Fibroblast of pulmonary artery (primary cell): Measurements from ENCODE around the gene CEACAM16.
A peak's percentile ranks its signal among the peaks of the same experiment; 100 is the strongest.
"Not testable (repeated sequence)": the region's sequence is repeated elsewhere in the genome, so short reads cannot be mapped to it uniquely, and the experiment has no call there.

Experiments
- DNase-seq: peaks from one replicate; pipeline ENCODE4 v3.0.0-alpha.2; 2010; ENCODE audit warnings: low read depth
- H3K4me3 ChIP-seq: replicated peaks from 2 replicates; pipeline ENCODE4 v1.5.1; 2011; ENCODE audit warnings: low read depth, mild to moderate bottlenecking, control low read depth, low read length, moderate library complexity
- CTCF ChIP-seq: IDR thresholded peaks from 2 replicates; pipeline ENCODE4 v1.5.1; 2011; ENCODE audit warnings: mild to moderate bottlenecking, control low read depth, low read length, inconsistent platforms; ENCODE audit errors: missing control alignments

Gene CEACAM16

GRCh38 chr19:44677019-44677811 lies 21.7 kb upstream of the CEACAM16 start:
- no peak for TF ChIP-seq CTCF

DNA sequence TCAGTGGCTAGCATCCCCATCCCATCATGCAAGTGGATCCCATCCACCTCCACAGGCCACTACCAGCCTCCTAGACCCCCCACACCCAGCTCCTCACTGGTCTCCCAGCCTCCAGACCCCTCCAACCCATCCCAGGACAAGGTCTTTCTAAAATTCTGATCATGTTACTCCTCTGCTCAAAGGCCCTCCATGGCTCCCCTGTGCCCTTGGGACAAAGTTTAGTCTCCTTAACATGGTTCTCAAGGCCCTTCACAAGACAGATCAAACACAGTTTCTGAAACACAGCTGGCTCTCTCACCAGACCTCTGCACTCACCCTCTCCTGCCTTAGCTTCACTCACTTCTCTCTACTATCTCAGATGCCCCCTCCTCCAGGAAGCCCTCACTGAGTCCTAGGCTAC lies 18.4 kb upstream of the CEACAM16 start:
- no peak for DNase-seq
- no peak for TF ChIP-seq CTCF

More at GRCh38 chr19:44677019-44677811, 21.7 kb upstream of the CEACAM16 start:
- no peak overlapping the region for H3K4me3 ChIP-seq
- DNase-seq: peak; percentile 62

GRCh38 chr19:44681992-44682790 lies 16.8 kb upstream of the CEACAM16 start:
- no peak for TF ChIP-seq CTCF
- no peak overlapping the region for H3K4me3 ChIP-seq
- no peak for DNase-seq

More for the DNA sequence above, 18.4 kb upstream of the CEACAM16 start:
- no peak overlapping the region for H3K4me3 ChIP-seq

DNA sequence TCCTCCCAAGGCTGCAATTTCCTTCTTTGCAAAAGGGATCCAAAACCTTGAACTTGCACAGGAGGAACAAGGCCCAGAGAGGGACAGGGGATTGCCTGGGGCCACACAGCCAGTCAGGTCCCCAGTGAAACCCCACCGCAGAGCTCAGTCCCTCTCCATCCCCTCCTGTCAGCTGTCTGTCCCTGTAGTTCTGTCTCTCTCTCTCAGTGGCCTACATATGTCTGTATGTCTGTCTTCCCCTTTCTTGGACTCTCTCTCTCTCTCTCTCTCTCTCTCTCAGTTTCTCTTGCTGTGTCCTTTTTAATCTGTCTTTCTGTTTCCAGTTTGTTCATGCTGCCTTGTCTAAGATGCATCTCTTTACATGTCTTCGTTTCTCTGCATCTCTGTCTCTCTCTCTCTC lies 16.1 kb upstream of the CEACAM16 start:
- no peak overlapping the region for H3K4me3 ChIP-seq
- no peak for TF ChIP-seq CTCF
- no peak for DNase-seq

- no peak for DNase-seq
- TF ChIP-seq CTCF: no peak
These were observed 15.3 kb upstream of the CEACAM16 start for GRCh38 chr19:44683434-44684210.

DNA sequence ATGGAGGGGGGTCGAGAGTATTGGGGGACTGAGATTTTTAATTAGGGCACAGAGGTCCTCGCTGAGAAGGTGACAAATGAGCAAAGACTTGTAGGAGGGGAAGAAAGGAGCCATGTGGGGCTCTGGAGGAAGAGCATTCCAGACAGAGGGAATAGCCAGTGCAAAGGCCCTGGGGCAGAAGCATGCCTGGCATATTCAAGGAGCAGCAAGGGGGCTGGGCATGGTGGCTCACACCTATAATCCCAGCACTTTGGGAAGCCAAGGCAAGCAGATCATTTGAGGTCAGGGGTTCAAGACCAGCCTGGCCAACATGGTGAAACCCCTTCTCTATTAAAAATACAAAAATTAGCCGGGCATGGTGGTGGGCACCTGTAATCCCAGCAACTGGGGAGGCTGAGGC lies 14.6 kb upstream of the CEACAM16 start:
- H3K4me3 ChIP-seq, DNase-seq: not testable (repeated sequence)

More at GRCh38 chr19:44683434-44684210, 15.3 kb upstream of the CEACAM16 start:
- no peak overlapping the region for H3K4me3 ChIP-seq
